Caco-2 (cell line): ENCODE data around the gene GLRX2. TPM values are rescaled to one million over a fixed set of nuclear protein-coding genes. Genes with fewer than 3 reads are reported as not detected.

Source experiments
- BruUV-seq: library from RNA; stranded (reverse); fragments of 400-500 nt; replicated peaks from 2 replicates; lab custom pipeline; 2021; lab: Mats Ljungman, UMichigan
- CTCF ChIA-PET: fragments of 300-600 bp; sonication (Branson Sonifier 250); formaldehyde crosslinking; loops from one replicate; lab custom pipeline; 2022; ENCODE audit warnings: antibody characterized with exemption; lab: Charles Lee
- POLR2A ChIA-PET: fragments of 300-600 bp; sonication (Branson Sonifier 250); formaldehyde crosslinking; loops from one replicate; lab custom pipeline; 2022; ENCODE audit warnings: antibody characterized with exemption; lab: Charles Lee
- DNase-seq, 2 experiments: peaks; one replicate each; pipeline versions ENCODE4 v3.0.0 to v3.0.0-alpha.2; 2020 to 2022
- H3K27me3 ChIP-seq: replicated peaks from 2 replicates; pipeline ENCODE4 v1.6.0; 2011; ENCODE audit warnings: low read length; ENCODE audit not compliant: control insufficient read depth, insufficient read depth
- H3K36me3 ChIP-seq: 2 replicates; pipeline ENCODE4 v1.5.1; 2011; ENCODE audit warnings: low read length; ENCODE audit not compliant: control insufficient read depth, insufficient read depth
- H3K4me1 ChIP-seq: fragments of 250-450 bp; sonication (Bioruptor Pico); 2 replicates; pipeline ENCODE4 v1.5.1; 2020; ENCODE audit warnings: mild to moderate bottlenecking
- H3K4me3 ChIP-seq: 2 replicates; pipeline ENCODE4 v1.5.1; 2011; ENCODE audit warnings: low read depth, mild to moderate bottlenecking, control low read depth, low read length
- H3K9me3 ChIP-seq: fragments of 250-450 bp; sonication (Bioruptor Pico); 2 replicates; pipeline ENCODE4 v1.5.1; 2020; ENCODE audit warnings: mild to moderate bottlenecking, moderate library complexity
- H3K27ac Mint-ChIP-seq: one replicate; pipeline ENCODE4 v1.8.0; 2022; ENCODE audit warnings: mixed read lengths; ENCODE audit not compliant: unreplicated experiment
- H3K27me3 Mint-ChIP-seq: one replicate; pipeline ENCODE4 v1.8.0; 2022; ENCODE audit warnings: mixed read lengths; ENCODE audit not compliant: insufficient read depth, unreplicated experiment
- H3K36me3 Mint-ChIP-seq: one replicate; pipeline ENCODE4 v1.8.0; 2022; ENCODE audit warnings: mild to moderate bottlenecking, mixed read lengths; ENCODE audit not compliant: insufficient read depth, unreplicated experiment
- H3K4me1 Mint-ChIP-seq: one replicate; pipeline ENCODE4 v1.8.0; 2022; ENCODE audit warnings: low read depth, mixed read lengths; ENCODE audit not compliant: unreplicated experiment
- H3K4me3 Mint-ChIP-seq: one replicate; pipeline ENCODE4 v1.8.0; 2022; ENCODE audit warnings: mild to moderate bottlenecking, moderate library complexity, mixed read lengths; ENCODE audit not compliant: unreplicated experiment
- H3K9me3 Mint-ChIP-seq: one replicate; pipeline ENCODE4 v1.8.0; 2022; ENCODE audit warnings: mixed read lengths; ENCODE audit not compliant: unreplicated experiment
- intact Hi-C: fragments of 100-400 bp; cut with micrococcal nuclease; formaldehyde crosslinking; loops from one replicate; pipeline ENCODE4 v1.10.0; 2022; ENCODE audit not compliant: unreplicated experiment
- total RNA-seq: library from RNA; stranded (reverse); gene quantifications from 2 replicates; pipeline ENCODE4 v1.2.3, GENCODE V29; 2022
- TF ChIP-seq, protein P1 (sequence below), 2 experiments: fragments of 200-600 bp in 1 of 2; IDR thresholded peaks; 1 replicate in 1 of 2; 2 replicates in 1 of 2; pipeline versions ENCODE4 v1.5.1 to v1.8.0; 2011 to 2022; ENCODE audit warnings: antibody characterized with exemption in 1 of 2, control low read depth in 1 of 2, inconsistent platforms in 1 of 2, low read depth in 1 of 2, low read length in 1 of 2, mild to moderate bottlenecking in 1 of 2, moderate library complexity in 1 of 2; ENCODE audit not compliant: insufficient read depth in 1 of 2, severe bottlenecking in 1 of 2, unreplicated experiment in 1 of 2

The GLRX2 gene
- total RNA-seq, 1 experiment from 2014 or later, result 20.7 TPM

DNA sequence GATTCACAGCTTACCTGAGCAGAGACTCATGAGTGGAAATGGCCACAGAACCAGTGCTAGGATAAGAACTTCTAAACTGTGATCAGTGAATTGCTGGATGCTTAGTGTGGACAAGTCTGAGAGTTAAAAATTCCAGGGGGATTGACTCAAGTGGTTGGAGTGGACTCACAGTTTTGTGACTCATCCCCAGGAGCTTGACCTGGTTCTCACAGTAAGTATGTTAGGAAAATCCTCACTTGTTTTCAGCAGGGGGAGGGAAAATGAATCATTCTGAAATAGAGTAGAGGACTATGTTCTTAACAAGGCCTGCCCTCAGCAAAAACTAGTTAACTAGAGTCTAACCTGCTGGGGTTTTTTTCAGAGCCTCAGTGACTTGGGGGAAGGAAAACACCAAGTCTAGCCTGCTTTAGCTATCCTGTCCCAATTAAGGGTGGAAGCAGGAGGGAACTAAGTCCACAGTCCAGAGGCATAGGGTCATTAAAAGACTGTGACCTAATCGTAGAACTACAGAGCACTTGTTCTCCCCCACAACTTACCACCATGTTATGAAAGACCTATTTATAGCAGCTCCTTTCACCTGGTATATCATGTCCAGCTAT lies 10.5 kb upstream of the GLRX2 start:
- Mint-ChIP-seq H3K36me3 (peaks cover 11% of the 10 kb centered on the region), H3K4me3 (peak overlapping the region; percentile 2), H3K9me3 (no peaks in the 10 kb centered on the region), H3K27ac (peak overlapping the region; percentile 44), H3K27me3 (no peaks in the 10 kb centered on the region), H3K4me1 (peaks cover 24% of the 10 kb centered on the region)
- CTCF ChIA-PET, result interaction anchor here (1.1 kb wide), 1 partner anchor 11 kb away, joined by 3 read pairs; the partner anchor contains the start of gene GLRX2
- no peak overlapping the region for H3K4me3 ChIP-seq
- no peaks in the 10 kb centered on the region for H3K9me3 ChIP-seq
- peaks cover 36% of the 10 kb centered on the region for H3K4me1 ChIP-seq
- no peaks in the 10 kb centered on the region for H3K36me3 ChIP-seq
- no peaks in the 10 kb centered on the region for H3K27me3 ChIP-seq
- POLR2A ChIA-PET, result interaction anchor here (0.6 kb wide), 1 partner anchor 11 kb away, joined by 4 read pairs; the partner anchor contains the start of gene GLRX2
- DNase-seq, result peak in 1 of 2 experiments; percentile 14
- TF ChIP-seq, protein P1, sequence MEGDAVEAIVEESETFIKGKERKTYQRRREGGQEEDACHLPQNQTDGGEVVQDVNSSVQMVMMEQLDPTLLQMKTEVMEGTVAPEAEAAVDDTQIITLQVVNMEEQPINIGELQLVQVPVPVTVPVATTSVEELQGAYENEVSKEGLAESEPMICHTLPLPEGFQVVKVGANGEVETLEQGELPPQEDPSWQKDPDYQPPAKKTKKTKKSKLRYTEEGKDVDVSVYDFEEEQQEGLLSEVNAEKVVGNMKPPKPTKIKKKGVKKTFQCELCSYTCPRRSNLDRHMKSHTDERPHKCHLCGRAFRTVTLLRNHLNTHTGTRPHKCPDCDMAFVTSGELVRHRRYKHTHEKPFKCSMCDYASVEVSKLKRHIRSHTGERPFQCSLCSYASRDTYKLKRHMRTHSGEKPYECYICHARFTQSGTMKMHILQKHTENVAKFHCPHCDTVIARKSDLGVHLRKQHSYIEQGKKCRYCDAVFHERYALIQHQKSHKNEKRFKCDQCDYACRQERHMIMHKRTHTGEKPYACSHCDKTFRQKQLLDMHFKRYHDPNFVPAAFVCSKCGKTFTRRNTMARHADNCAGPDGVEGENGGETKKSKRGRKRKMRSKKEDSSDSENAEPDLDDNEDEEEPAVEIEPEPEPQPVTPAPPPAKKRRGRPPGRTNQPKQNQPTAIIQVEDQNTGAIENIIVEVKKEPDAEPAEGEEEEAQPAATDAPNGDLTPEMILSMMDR (IDR thresholded peaks at IDR 0.05; ENCODE audit: insufficient read depth in 1 of 2, low read depth in 1 of 2, low read length in 1 of 2, severe bottlenecking in 1 of 2, unreplicated experiment in 1 of 2), result no peak
- BruUV-seq, result no TSS peak
- intact Hi-C loops, result no loop called here

GRCh38 chr1:193114485-193115095 lies 9.4 kb upstream of the GLRX2 start:
- BruUV-seq, result no TSS peak
- no peak for DNase-seq
- no peak overlapping the region for H3K27ac Mint-ChIP-seq
- H3K36me3 Mint-ChIP-seq, result peaks cover 11% of the 10 kb centered on the region
- H3K4me3 ChIP-seq, result no peak overlapping the region
- H3K27me3 Mint-ChIP-seq, result no peaks in the 10 kb centered on the region
- CTCF ChIA-PET, result no interaction called here
- TF ChIP-seq, protein P1 (IDR thresholded peaks at IDR 0.05; ENCODE audit: insufficient read depth in 1 of 2, low read depth in 1 of 2, low read length in 1 of 2, severe bottlenecking in 1 of 2, unreplicated experiment in 1 of 2), result no peak
- H3K4me1 ChIP-seq, result peaks cover 36% of the 10 kb centered on the region
- H3K36me3 ChIP-seq, result no peaks in the 10 kb centered on the region
- POLR2A ChIA-PET, result no interaction called here
- no peaks in the 10 kb centered on the region for H3K9me3 ChIP-seq
- intact Hi-C loops, result no loop called here
- H3K27me3 ChIP-seq, result no peaks in the 10 kb centered on the region
- H3K4me3 Mint-ChIP-seq, result no peak overlapping the region
- H3K9me3 Mint-ChIP-seq, result no peaks in the 10 kb centered on the region
- H3K4me1 Mint-ChIP-seq, result peaks cover 24% of the 10 kb centered on the region

DNA sequence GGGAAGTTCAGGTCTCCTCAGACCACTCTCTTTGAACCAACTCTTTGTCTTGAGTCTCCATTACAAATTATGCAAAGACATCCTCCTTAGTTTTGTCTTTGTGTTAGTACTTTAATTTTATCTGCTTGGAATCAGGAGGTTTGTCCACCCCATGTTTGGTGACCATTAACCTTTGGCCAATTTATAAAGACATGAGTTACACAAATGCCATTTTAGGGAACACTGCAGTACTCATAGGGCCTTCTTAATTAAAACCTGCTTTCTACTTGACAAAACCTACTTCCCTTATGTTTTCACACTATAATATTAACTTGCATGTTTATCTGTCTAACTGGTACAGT lies 8.7 kb upstream of the GLRX2 start:
- H3K36me3 ChIP-seq, result no peaks in the 10 kb centered on the region
- Mint-ChIP-seq H3K4me1 (peaks cover 24% of the 10 kb centered on the region), H3K9me3 (no peaks in the 10 kb centered on the region), H3K36me3 (peaks cover 11% of the 10 kb centered on the region), H3K4me3 (no peak overlapping the region), H3K27me3 (no peaks in the 10 kb centered on the region), H3K27ac (peak overlapping the region; percentile 32)
- H3K27me3 ChIP-seq, result no peaks in the 10 kb centered on the region
- peaks cover 36% of the 10 kb centered on the region for H3K4me1 ChIP-seq
- ChIA-PET POLR2A (no interaction called here), CTCF (no interaction called here)
- TF ChIP-seq, protein P1 (IDR thresholded peaks at IDR 0.05; ENCODE audit: insufficient read depth in 1 of 2, low read depth in 1 of 2, low read length in 1 of 2, severe bottlenecking in 1 of 2, unreplicated experiment in 1 of 2), result no peak
- no peak overlapping the region for H3K4me3 ChIP-seq
- BruUV-seq, result no TSS peak
- H3K9me3 ChIP-seq, result no peaks in the 10 kb centered on the region
- no peak for DNase-seq
- intact Hi-C loops, result no loop called here
